Stimulated activated CD4-positive, alpha-beta T cell treated with anti-CD3 and anti-CD28 coated beads, Interleukin-15, amount 100 ng/mL, for 24 hours (primary cell): Measurements from ENCODE around the gene FAM13A.
"Not testable (repeated sequence)": the region's sequence is repeated elsewhere in the genome, so short reads cannot be mapped to it uniquely, and the experiment has no call there.

Experiments used
- DNase-seq: peaks from one replicate; pipeline ENCODE4 v3.0.0-alpha.2; 2020

The FAM13A gene

DNA sequence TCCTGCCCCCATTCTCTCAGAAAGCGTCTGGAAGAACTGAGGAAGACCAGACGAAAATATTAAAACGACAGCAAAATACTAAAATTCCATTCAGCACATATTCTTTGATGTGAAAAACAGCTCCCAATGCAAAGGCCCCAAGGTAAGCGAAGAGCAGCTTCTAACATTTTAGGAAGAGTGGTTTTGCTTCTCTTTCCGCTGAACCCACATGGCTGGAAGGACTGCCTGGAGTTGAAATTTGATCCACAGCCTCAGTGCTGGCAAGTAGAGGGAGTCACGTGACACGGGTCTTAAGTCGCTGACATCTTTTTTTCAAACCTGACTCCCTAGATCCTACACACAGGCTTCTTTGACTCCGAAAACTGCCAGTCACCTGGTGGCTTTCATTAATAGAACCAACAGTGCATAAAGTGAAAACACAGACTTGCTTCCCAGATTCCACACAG, at the start of gene FAM13A:
FAM13A (minus strand) TSS at position 233 of the 446 bp plus-strand sequence; CDS start at position 12, 221 bp downstream.
- DNase-seq: peak; percentile 8

- DNase-seq: no peak
Measured at GRCh38 chr4:89105726-89106125, 48.7 kb upstream of the FAM13A start.

- peak; percentile 21 for DNase-seq
Measured at GRCh38 chr4:89101256-89102161, 44.5 kb upstream of the FAM13A start.

DNA sequence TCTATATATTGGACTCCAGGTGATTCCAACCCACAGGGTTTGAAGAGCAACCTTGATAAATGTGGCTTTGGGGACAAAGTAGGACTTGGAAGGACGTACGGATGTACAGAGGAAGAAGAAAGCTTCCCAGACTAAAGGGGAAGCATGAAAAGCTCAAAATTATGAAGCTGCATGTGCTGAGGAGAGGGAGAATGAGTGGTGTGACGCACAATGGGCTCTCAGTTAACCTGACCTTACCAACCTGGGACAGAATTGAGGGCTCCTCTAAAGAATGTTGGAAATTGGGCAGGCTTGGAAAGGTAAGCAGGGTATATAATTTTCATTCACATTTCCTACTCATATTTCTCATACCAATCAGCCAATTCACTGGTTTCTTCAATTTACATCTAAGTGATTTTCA, 43.9 kb upstream of the FAM13A start:
- no peak for DNase-seq

- no peak for DNase-seq
Measured at GRCh38 chr4:89099471-89099870, 42.5 kb upstream of the FAM13A start.

DNA sequence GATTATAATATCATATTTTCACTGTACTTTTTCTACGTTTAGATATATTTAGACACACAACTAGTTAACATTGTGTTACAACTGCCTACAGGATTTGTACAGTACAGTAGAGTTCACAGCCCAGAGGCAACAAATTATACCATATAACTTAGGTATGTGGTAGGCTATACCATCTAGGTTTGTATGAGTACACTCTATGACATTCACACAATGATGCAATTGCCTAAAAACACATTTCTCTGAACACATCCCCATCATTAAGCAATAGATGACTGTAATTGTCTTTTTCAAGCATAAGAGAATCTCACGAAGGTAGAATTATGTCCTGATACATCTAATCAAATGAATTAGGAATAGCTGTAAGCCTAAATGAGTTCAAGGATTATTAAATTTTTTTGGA, 42.0 kb upstream of the FAM13A start:
- DNase-seq: no peak

DNA sequence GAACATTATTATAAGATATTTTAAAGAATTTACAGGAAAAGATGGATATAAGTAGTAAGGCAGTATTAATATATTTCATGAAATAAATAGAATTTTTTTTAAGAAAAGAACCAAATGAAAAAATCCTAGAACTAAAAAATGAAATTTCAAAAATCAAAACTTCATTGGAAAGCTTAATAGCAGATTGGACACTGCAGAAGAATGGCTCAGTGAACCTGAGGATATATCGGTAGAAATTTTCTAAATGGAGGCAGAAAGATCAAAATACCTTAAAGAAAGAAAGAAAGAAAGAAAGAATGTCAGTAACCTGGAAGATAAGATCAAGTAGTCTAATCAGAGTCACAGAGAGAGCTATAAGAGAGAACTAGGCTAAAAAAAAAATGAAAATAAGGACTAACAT, 21.3 kb upstream of the FAM13A start:
- no peak for DNase-seq

DNA sequence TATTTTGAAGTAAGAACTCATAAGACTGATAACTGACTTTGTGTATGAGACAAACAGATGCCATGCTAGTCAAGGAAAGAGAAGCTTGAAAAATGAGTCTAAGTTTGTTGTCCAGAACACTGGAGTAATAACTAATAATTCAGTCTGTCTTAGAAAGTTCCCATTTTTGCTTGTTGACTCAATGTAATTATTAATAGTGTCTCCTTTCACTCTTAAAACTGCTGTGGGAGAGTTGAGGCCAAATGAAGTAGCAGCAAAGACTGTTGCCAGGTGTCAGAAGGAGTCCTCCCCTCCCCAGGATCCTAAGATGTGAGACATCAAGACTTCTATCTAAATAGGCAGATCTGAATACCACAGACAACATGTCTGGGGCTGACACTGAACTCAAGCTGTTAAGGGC, 20.8 kb upstream of the FAM13A start:
- DNase-seq: no peak

- DNase-seq: no peak
Measured at GRCh38 chr4:89072921-89073320, 15.9 kb upstream of the FAM13A start.

GRCh38 chr4:89071311-89071710, 14.3 kb upstream of the FAM13A start:
- DNase-seq: no peak

- DNase-seq: no peak
Measured at GRCh38 chr4:89070041-89070440, 13.1 kb upstream of the FAM13A start.

DNA sequence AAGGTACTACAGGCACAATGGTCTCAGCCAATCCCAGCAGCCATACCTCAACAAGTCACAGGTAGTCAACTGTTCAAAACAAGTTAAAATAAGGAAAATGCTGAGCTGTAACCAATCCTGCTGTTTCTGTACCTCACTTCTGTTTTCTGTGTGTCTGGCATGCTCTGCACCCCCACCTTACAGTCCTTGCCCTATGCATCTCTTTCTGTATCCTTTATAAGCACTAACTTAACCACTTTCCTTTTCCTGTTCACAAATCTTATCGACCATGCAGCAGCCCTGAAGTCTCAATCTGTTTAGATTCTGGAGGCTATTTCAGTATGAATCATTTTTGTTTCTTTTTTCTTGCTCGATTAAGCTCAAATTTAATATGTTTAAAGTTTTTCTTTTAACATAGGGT, 12.5 kb upstream of the FAM13A start:
- DNase-seq: peak; percentile 4

DNA sequence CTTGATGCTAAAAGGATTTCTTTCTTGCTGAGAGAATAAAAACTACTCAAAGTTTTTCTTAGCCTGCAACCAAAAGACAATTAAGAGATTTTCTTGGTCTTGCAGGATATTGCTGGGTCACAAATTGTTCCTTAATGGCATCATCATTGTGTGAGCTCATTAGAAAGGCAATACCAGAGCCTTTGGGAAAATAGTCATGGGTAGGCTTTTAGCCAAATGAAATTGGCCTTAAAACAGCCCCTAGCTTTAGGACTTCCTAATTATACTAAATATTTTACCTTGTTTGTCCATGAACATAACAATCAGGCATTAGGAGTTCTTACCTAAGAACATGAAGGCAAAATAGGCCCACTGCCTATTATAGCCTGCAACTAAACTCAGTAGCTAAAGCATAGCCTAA, 10.4 kb upstream of the FAM13A start:
- DNase-seq: no peak

DNA sequence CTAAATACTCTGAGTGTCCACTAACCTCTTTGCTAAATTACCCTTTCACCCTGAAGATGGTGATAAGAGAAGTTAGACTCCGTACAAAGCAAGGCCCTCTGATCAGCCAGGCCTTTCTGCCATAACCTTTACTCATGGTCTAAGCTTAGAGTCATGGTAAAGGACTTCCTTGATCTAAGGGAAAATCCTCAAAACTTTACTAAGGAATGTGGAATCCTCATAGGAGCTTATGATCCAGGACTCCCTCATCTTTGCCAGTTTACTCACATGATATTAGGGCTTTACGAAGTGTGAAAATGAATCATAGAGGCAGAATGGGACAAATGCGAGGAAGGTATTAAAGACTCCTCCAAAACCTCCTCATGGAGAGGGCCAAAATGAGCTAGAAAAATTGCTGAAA, 7.9 kb upstream of the FAM13A start:
- no peak for DNase-seq

DNA sequence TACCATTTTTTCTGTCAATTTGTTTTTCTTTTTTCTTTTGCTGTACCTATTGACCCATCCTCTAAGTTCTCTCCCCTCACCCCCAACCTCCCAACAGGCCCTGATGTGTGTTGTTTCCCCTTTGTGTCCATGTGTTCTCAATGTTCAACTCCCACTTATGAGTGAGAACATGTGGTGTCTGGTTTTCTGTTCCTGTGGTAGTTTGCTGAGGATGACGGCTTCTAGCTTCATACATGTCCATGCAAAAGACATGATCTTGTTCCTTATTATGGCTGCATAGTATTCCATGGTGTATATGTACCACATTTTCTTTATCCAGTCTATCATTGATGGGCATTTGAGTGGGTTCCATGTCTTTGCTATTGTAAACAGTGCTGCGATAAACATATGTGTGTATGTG, 859 bp upstream of the FAM13A start:
- DNase-seq: not testable (repeated sequence)

DNA sequence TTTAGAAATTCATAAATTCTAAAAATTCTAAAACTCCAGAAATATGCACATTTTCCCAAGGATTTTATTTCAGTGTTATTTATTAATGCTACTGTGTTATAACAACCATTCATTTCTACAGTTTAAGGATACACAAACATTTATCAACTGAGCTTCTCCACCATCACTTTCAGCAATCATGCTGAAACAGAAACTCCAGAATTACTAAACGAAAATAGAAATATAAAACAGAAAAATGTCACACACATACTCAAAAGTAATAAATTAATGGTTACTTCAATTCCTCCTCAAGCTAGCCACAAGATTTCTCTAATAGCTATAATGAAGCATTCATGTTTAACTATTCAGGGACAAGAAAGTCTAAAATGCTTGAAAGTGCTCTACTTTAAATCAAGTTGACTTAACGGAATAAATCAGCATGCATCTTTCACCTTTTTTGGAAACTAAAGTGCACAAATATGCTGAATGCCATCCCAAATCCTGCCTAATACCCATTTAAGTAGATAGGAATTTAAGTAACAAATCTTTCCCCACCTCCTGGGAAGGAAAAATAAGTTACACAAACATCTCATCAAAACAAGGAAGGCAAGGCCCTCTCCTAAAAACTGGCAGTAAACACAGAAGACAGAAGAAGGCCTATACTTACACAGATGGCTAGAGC, 563 bp downstream of the FAM13A start:
- no peak for DNase-seq

- no peak for DNase-seq
Measured at GRCh38 chr4:89055157-89056080, 1.6 kb downstream of the FAM13A start.

DNA sequence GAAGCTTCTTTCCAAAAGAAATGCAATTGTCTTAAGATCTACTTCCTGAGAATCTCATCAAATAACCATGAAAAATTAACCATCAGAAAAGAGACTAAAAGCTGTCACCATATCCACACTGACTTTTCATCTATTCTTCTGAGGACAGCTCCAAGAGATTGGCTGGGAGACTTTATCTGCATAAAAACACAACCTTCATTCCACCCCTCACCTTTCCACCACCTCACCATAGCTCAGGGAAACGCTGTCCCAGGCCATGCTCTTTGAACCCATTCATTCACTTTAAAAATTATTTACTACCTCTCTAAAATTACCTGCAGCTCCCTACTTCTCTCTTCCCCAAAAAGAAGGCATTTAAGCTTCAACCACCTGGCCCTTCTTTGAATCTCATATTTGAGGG, 2.4 kb downstream of the FAM13A start:
- DNase-seq: no peak

- DNase-seq: no peak
Measured at GRCh38 chr4:89049853-89050252, 7.1 kb downstream of the FAM13A start.

GRCh38 chr4:89048906-89049601, 7.9 kb downstream of the FAM13A start:
- DNase-seq: no peak

- DNase-seq: no peak
Measured at GRCh38 chr4:89044147-89044900, 12.7 kb downstream of the FAM13A start.

DNA sequence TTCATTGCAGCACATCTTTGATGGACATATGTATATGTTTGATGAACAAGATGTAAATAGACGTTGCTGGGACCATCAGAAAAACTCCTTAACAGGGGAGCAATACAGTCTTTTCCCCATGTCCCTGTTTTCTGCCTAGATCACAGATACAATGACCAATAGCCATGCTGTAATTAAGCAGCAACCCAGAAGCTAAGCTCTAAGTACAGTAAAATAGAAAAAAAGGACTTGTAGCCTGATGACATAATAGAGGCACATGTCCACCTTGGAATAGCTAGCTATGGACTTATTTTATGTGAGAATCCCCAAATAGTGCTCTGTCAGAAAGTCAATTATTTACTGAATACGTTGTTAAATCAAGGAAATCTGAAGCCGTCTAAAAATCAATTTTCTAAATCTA, 14.9 kb downstream of the FAM13A start:
- DNase-seq: no peak
